Right atrium auricular region (tissue), 2 donors: ENCODE results near the gene NBPF4. TPM values are rescaled to one million over a fixed set of nuclear protein-coding genes. Genes with fewer than 3 reads are reported as not detected.

ENCODE experiments used
- DNase-seq: peaks from one replicate; pipeline ENCODE4 v3.0.0-alpha.2; 2019; ENCODE audit warnings: low spot score
- H3K27ac ChIP-seq, 2 donors: fragments of 200-600 bp; sonication (generic); 1 replicate in 1 of 2; 2 replicates in 1 of 2; pipeline ENCODE4 v1.5.1; 2016 to 2019
- H3K27me3 ChIP-seq, 2 donors: fragments of 200-600 bp; sonication (generic); one replicate each; pipeline versions ENCODE4 v1.5.1 to v1.6.0; 2017 to 2019
- H3K36me3 ChIP-seq: fragments of 200-600 bp; sonication (generic); one replicate; pipeline ENCODE4 v1.5.1; 2016
- H3K4me1 ChIP-seq, 2 donors: fragments of 200-600 bp; sonication (generic); one replicate each; pipeline versions ENCODE4 v1.5.1 to v1.6.0; 2017 to 2019
- H3K4me3 ChIP-seq, 2 donors: fragments of 200-600 bp; sonication (generic); 1 replicate in 1 of 2; 2 replicates in 1 of 2; pipeline ENCODE4 v1.5.1; 2017 to 2019; ENCODE audit warnings: mild to moderate bottlenecking in 1 of 2, moderate library complexity in 1 of 2
- H3K9me3 ChIP-seq, 2 donors: fragments of 200-600 bp; sonication (generic); one replicate each; pipeline ENCODE4 v1.5.1; 2019
- total RNA-seq, 2 donors: library from RNA; depleted of rRNA; stranded (reverse); fragments of >200 nt; gene quantifications; one replicate each; pipeline ENCODE4 v1.1.0, GENCODE V29; 2016
- TF ChIP-seq, protein P1 (sequence below), 2 donors: fragments of 200-600 bp; sonication (generic); IDR thresholded peaks; one replicate each; pipeline ENCODE4 v1.5.1; 2019; ENCODE audit warnings: antibody characterized with exemption in 2 of 2

NBPF4 gene
- total RNA-seq, 2 donors from 2014 or later, result not detected

DNA sequence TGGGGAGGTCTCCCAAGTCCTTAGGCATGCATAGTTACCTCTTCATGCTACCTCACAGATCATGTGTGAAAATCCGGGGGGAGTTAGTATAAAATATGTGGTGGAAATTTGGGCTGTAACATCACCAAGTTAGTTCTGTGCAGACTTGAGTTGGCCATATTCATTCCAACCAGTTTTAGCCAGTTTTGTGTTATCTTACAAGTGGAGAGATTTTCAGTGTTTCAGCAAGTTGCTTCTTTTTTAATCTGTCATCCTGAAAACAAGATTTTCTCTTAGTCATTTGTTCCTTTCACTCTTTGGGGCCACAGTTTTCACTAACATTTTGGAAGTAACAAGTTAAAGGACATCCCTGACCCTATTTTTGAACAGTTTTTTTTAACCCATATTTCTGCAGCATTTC, 55.1 kb downstream of the NBPF4 start:
- Histone ChIP-seq H3K4me3 (no peak overlapping the region), H3K36me3 (peaks cover 22% of the 10 kb centered on the region), H3K9me3 (no peaks in the 10 kb centered on the region), H3K27me3 (no peaks in the 10 kb centered on the region), H3K27ac (no peak overlapping the region), H3K4me1 (no peaks in the 10 kb centered on the region)
- no peak for DNase-seq
- TF ChIP-seq, protein P1, sequence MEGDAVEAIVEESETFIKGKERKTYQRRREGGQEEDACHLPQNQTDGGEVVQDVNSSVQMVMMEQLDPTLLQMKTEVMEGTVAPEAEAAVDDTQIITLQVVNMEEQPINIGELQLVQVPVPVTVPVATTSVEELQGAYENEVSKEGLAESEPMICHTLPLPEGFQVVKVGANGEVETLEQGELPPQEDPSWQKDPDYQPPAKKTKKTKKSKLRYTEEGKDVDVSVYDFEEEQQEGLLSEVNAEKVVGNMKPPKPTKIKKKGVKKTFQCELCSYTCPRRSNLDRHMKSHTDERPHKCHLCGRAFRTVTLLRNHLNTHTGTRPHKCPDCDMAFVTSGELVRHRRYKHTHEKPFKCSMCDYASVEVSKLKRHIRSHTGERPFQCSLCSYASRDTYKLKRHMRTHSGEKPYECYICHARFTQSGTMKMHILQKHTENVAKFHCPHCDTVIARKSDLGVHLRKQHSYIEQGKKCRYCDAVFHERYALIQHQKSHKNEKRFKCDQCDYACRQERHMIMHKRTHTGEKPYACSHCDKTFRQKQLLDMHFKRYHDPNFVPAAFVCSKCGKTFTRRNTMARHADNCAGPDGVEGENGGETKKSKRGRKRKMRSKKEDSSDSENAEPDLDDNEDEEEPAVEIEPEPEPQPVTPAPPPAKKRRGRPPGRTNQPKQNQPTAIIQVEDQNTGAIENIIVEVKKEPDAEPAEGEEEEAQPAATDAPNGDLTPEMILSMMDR (IDR thresholded peaks at IDR 0.05), result no peak

DNA sequence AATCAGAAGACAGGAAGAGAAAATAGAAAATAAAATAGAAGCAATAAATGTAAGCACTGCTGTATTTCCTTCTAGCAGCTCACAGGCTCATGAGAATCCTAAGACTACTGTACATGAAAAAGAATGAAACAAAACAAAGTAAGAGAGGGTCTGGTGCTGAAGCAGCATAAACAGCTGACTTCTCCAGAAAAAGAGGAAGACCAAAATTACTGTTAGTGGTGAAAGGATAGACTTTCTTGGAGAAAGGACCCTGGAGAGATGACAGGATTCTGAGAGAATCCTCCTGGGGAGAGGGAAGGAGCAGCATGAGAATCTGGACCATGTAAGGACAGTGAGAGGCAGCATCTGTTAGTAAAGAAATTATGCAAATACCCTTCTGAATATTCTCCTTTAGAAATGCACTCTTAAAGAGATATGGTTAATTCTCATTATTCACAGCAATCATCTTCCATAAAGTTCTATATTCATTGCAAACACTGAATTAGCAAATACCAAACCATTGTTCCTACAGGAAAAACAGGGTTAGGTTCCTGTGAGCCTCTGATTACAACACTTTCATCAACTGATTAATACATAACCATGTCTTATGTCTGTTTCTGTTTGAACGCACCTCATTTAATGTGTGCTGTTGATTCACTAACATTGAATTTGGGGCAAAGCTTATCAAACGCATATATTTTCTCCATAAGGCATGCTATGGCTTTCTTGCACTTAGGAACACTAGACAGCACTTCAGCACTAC, 60.7 kb downstream of the NBPF4 start:
- peaks cover 6 to 7% of the 10 kb centered on the region in 2 donors for H3K9me3 ChIP-seq
- no peak for DNase-seq
- peaks cover 22% of the 10 kb centered on the region for H3K36me3 ChIP-seq
- peaks cover 0 to 12% of the 10 kb centered on the region in 2 donors for H3K4me1 ChIP-seq
- no peak overlapping the region for H3K4me3 ChIP-seq
- H3K27ac ChIP-seq, result peak overlapping the region in 1 of 2 donors; percentile 33
- TF ChIP-seq, protein P1 (IDR thresholded peaks at IDR 0.05), result no peak
- no peaks in the 10 kb centered on the region for H3K27me3 ChIP-seq

DNA sequence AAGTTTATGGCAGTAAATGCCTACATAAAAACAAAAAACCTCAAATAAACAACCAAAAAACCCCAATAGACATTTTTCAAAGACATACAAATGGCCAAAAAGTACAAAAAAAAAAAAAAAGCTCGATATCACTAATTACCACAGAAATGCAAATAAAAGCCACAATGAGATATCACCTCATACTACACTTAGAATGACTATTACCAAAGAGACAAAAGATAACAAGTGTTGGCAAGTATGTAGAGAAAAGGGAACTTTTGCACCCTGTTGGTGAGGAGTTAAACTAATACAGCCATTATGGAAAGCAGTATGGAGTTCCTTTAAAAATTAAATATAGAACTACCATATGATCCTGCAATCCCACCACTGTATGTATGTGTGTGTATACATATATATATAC, 64.9 kb downstream of the NBPF4 start:
- peaks cover 18% of the 10 kb centered on the region for H3K36me3 ChIP-seq

More for the DNA sequence above, 64.9 kb downstream of the NBPF4 start:
- TF ChIP-seq, protein P1 (IDR thresholded peaks at IDR 0.05), result no peak
- H3K9me3 ChIP-seq, result peaks cover 6 to 11% of the 10 kb centered on the region in 2 donors
- H3K4me3 ChIP-seq, result no peak overlapping the region
- no peaks in the 10 kb centered on the region for H3K27me3 ChIP-seq
- no peak overlapping the region for H3K27ac ChIP-seq
- DNase-seq, result no peak
- peaks cover 0 to 12% of the 10 kb centered on the region in 2 donors for H3K4me1 ChIP-seq

Other genes starting within 250 kb of the NBPF4 start
- gene SLC25A24, start 43.7 kb downstream of the NBPF4 start, total RNA-seq, result 10 to 100 TPM; 14.4 to 20.7 TPM
- not detected for gene NBPF6, start 206.3 kb upstream of the NBPF4 start, total RNA-seq